IMR-90 (cell line): ENCODE measurements around the gene RABGAP1. TPM values are rescaled to one million over a fixed set of nuclear protein-coding genes. Genes with fewer than 3 reads are reported as not detected.

Experiments
- ATAC-seq: fragments of 200-7000 bp; cut with Tn5 transposase; 2 replicates; pipeline ENCODE4 v1.9.1; 2020; ENCODE audit warnings: low read depth, mild to moderate bottlenecking, moderate library complexity
- BruUV-seq: library from RNA; stranded (reverse); fragments of 400-500 nt; replicated peaks from 2 replicates; lab custom pipeline; 2021; lab: Mats Ljungman, UMichigan
- CTCF ChIA-PET: fragments of 300-600 bp; formaldehyde crosslinking; extraction: SDS; loops from one replicate; lab custom pipeline; 2021; ENCODE audit warnings: antibody characterized with exemption; lab: Yijun Ruan, JAX
- POLR2A ChIA-PET: fragments of 300-600 bp; sonication (Branson Sonifier 250); formaldehyde crosslinking; loops from one replicate; lab custom pipeline; 2022; ENCODE audit warnings: antibody characterized with exemption; ENCODE audit not compliant: unreplicated experiment; lab: Charles Lee
- DNase-seq: peaks from one replicate; pipeline ENCODE4 v3.0.0; 2013
- H2AFZ ChIP-seq: replicated peaks from 2 replicates; pipeline ENCODE3; 2013; ENCODE audit warnings: low read length, mild to moderate bottlenecking; ENCODE audit not compliant: poor library complexity
- H2AK5ac ChIP-seq: 2 replicates; pipeline ENCODE4 v1.6.1; 2013; ENCODE audit warnings: low read depth, low read length, inconsistent platforms
- H2AK9ac ChIP-seq: replicated peaks from 2 replicates; pipeline ENCODE3; 2013; ENCODE audit warnings: mild to moderate bottlenecking, low read depth, low read length, moderate library complexity; ENCODE audit not compliant: poor library complexity
- H2BK120ac ChIP-seq: 2 replicates; pipeline ENCODE4 v1.6.1; 2013; ENCODE audit warnings: low read depth, low read length, inconsistent platforms
- H2BK15ac ChIP-seq: 3 replicates; pipeline ENCODE4 v1.6.1; 2013; ENCODE audit warnings: low read depth, low read length, inconsistent platforms
- H2BK20ac ChIP-seq: 2 replicates; pipeline ENCODE4 v1.6.1; 2013; ENCODE audit warnings: low read depth, mild to moderate bottlenecking, inconsistent platforms, low read length, moderate library complexity
- H2BK5ac ChIP-seq: 2 replicates; pipeline ENCODE4 v1.6.1; 2013; ENCODE audit warnings: mild to moderate bottlenecking, low read depth, low read length, inconsistent platforms; ENCODE audit not compliant: poor library complexity, severe bottlenecking
- H3K14ac ChIP-seq: replicated peaks from 2 replicates; pipeline ENCODE4 v1.6.1; 2013; ENCODE audit warnings: low read depth, low read length, inconsistent platforms
- H3K18ac ChIP-seq: 2 replicates; pipeline ENCODE4 v1.6.1; 2013; ENCODE audit warnings: low read depth, low read length, control low read depth
- H3K23ac ChIP-seq: 2 replicates; pipeline ENCODE4 v1.6.1; 2013; ENCODE audit warnings: low read depth, low read length, inconsistent platforms
- H3K27ac ChIP-seq: 2 replicates; pipeline ENCODE4 v1.5.1; 2013; ENCODE audit warnings: mild to moderate bottlenecking, control low read depth, low read length; ENCODE audit not compliant: insufficient read depth
- H3K27me3 ChIP-seq: 2 replicates; pipeline ENCODE4 v1.6.1; 2013; ENCODE audit warnings: low read length; ENCODE audit not compliant: control insufficient read depth, insufficient read depth
- H3K36me3 ChIP-seq: 2 replicates; pipeline ENCODE4 v1.6.1; 2013; ENCODE audit warnings: low read length, mixed read lengths; ENCODE audit not compliant: control insufficient read depth, insufficient read depth
- H3K4ac ChIP-seq: 2 replicates; pipeline ENCODE4 v1.6.1; 2013; ENCODE audit warnings: low read depth, low read length, inconsistent platforms
- H3K4me1 ChIP-seq: 2 replicates; pipeline ENCODE4 v1.6.1; 2013; ENCODE audit warnings: low read length, mixed read lengths; ENCODE audit not compliant: control insufficient read depth, insufficient read depth
- H3K4me2 ChIP-seq: 2 replicates; pipeline ENCODE4 v1.6.1; 2013; ENCODE audit warnings: low read depth, mild to moderate bottlenecking, control low read depth, low read length, moderate library complexity
- H3K4me3 ChIP-seq: 2 replicates; pipeline ENCODE4 v1.5.1; 2013; ENCODE audit warnings: low read depth, mild to moderate bottlenecking, control low read depth, low read length, moderate library complexity; ENCODE audit not compliant: insufficient read depth
- H3K56ac ChIP-seq: 2 replicates; pipeline ENCODE4 v1.6.1; 2013; ENCODE audit warnings: low read length, inconsistent platforms; ENCODE audit not compliant: insufficient read depth; ENCODE audit errors: extremely low read depth
- H3K79me1 ChIP-seq, 2 experiments: 2 replicates each; pipeline ENCODE4 v1.6.1; 2013; ENCODE audit warnings: low read length in 2 of 2, inconsistent platforms in 1 of 2, low read depth in 1 of 2
- H3K9ac ChIP-seq: 2 replicates; pipeline ENCODE4 v1.6.1; 2013; ENCODE audit warnings: low read depth, low read length, control low read depth
- H3K9me1 ChIP-seq: 2 replicates; pipeline ENCODE4 v1.6.1; 2013; ENCODE audit warnings: low read length, inconsistent platforms; ENCODE audit not compliant: insufficient read depth
- H3K9me3 ChIP-seq: 2 replicates; pipeline ENCODE4 v1.6.1; 2013; ENCODE audit warnings: low read length; ENCODE audit not compliant: control insufficient read depth, insufficient read depth
- H4K20me1 ChIP-seq: 2 replicates; pipeline ENCODE4 v1.6.1; 2013; ENCODE audit warnings: low read length, inconsistent platforms; ENCODE audit not compliant: insufficient read depth
- H4K5ac ChIP-seq: 2 replicates; pipeline ENCODE4 v1.6.1; 2013; ENCODE audit warnings: mild to moderate bottlenecking, low read depth, low read length, control low read depth
- H4K8ac ChIP-seq, 2 experiments: 2 replicates each; pipeline ENCODE4 v1.6.1; 2013; ENCODE audit warnings: low read depth in 2 of 2, low read length in 2 of 2, control low read depth in 1 of 2, inconsistent platforms in 1 of 2
- H4K91ac ChIP-seq: 2 replicates; pipeline ENCODE4 v1.6.1; 2013; ENCODE audit warnings: low read depth, low read length, inconsistent platforms; ENCODE audit not compliant: insufficient read depth
- FOS ChIP-seq: fragments of 150-350 bp; IDR thresholded peaks from 2 replicates; pipeline ENCODE4 v1.6.1; 2016; ENCODE audit warnings: low read depth, low read length
- MAZ ChIP-seq: IDR thresholded peaks from 2 replicates; pipeline ENCODE4 v1.6.1; 2012; ENCODE audit warnings: low read depth, mild to moderate bottlenecking, low read length, improper control_type of control experiment, moderate library complexity, borderline replicate concordance
- RAD21 ChIP-seq: IDR thresholded peaks from 2 replicates; pipeline ENCODE4 v1.6.1; 2012; ENCODE audit warnings: low read length, improper control_type of control experiment
- RCOR1 ChIP-seq: IDR thresholded peaks from 2 replicates; pipeline ENCODE4 v1.6.1; 2012; ENCODE audit warnings: mild to moderate bottlenecking, low read length, improper control_type of control experiment; ENCODE audit not compliant: insufficient replicate concordance
- WGBS, 2 experiments: methylation state at CpG; one replicate each; pipeline versions ENCODE4 v1.1.5 to v1.1.7; 2013; ENCODE audit warnings: missing lambda C conversion rate in 2 of 2; ENCODE audit not compliant: insufficient read length in 1 of 2; ENCODE audit errors: extremely low coverage in 2 of 2; 5-methylcytosine and 5-hydroxymethylcytosine counted together
- dilution Hi-C: fragments of 300-500 bp; cut with HindIII; formaldehyde crosslinking; loops from one replicate; pipeline ENCODE4 v1.14.3; 2018; ENCODE audit warnings: low sequenced_read_pairs; ENCODE audit not compliant: unreplicated experiment
- in situ Hi-C: fragments of 300-500 bp; cut with MboI; formaldehyde crosslinking; loops from 3 replicates; pipeline ENCODE4 v1.14.3; 2019; ENCODE audit warnings: low sequenced_read_pairs, inconsistent platforms, mixed read lengths
- intact Hi-C: fragments of 100-400 bp; cut with micrococcal nuclease; formaldehyde crosslinking; loops from 2 replicates; pipeline ENCODE4 v1.10.0; 2022
- polyA plus RNA-seq, 3 experiments: library from polyadenylated mRNA; depleted of rRNA; stranded (reverse); fragments of >200 nt; gene quantifications; 2 replicates each; pipeline ENCODE4 v1.2.3, GENCODE V29; 2012; ENCODE audit warnings: low replicate concordance in 1 of 3
- total RNA-seq: library from RNA; depleted of rRNA; stranded (reverse); fragments of >200 nt; gene quantifications from 2 replicates; pipeline ENCODE4 v1.2.3, GENCODE V29; 2012

RABGAP1 gene
- total and polyA plus RNA-seq, 2 of the 4 experiments (the other 2 are of a cell fraction) = 20.0 to 53.9 TPM

GRCh38 chr9:123116036-123116435, 175.2 kb downstream of the RABGAP1 start:
- intact Hi-C loops (no loop called here), in situ Hi-C loops (no loop called here), dilution Hi-C loops (no loop called here)
- Histone ChIP-seq H3K4me2 (no peak overlapping the region), H2BK20ac (no peak overlapping the region), H2BK120ac (no peak overlapping the region), H4K5ac (no peak overlapping the region), H4K91ac (no peak overlapping the region), H2BK5ac (no peak overlapping the region), H3K18ac (no peak overlapping the region), H3K9me3 (no peaks in the 10 kb centered on the region), H2AK9ac (no peak overlapping the region), H3K14ac (no peak overlapping the region), H4K8ac (no peak overlapping the region), H3K23ac (no peak overlapping the region), H3K4ac (no peak overlapping the region), H4K20me1 (no peaks in the 10 kb centered on the region), H3K4me1 (peaks cover 2% of the 10 kb centered on the region; the same call in 1 of the 2 replicates), H3K27ac (no peak overlapping the region), H3K36me3 (0 out of 2 replicates have a peak, but pooled peaks cover under 1% of the 10 kb centered on the region), H2BK15ac (no peak overlapping the region), H3K27me3 (no peaks in the 10 kb centered on the region), H3K56ac (no peak overlapping the region), H3K4me3 (no peak overlapping the region), H2AK5ac (no peak overlapping the region), H3K9ac (no peak overlapping the region), H3K79me1 (no peaks in the 10 kb centered on the region), H3K9me1 (peaks cover 6% of the 10 kb centered on the region; the same call in 1 of the 2 replicates), H2AFZ (no peak overlapping the region)
- no peak for TF ChIP-seq RCOR1
- no peak for TF ChIP-seq RAD21
- TF ChIP-seq FOS = no peak
- TF ChIP-seq MAZ = no peak
- ChIA-PET CTCF (no interaction called here), POLR2A (no interaction called here)
- no peak for DNase-seq
- no TSS peak for BruUV-seq
- 100% methylated on average over 1 of the region's 6 CpGs; no CpG with 5 or more reads in 1 of the 2 experiments for WGBS, 2 experiments
- no peak for ATAC-seq
